ENCODE measurements around the gene MRGPRD.

DNA sequence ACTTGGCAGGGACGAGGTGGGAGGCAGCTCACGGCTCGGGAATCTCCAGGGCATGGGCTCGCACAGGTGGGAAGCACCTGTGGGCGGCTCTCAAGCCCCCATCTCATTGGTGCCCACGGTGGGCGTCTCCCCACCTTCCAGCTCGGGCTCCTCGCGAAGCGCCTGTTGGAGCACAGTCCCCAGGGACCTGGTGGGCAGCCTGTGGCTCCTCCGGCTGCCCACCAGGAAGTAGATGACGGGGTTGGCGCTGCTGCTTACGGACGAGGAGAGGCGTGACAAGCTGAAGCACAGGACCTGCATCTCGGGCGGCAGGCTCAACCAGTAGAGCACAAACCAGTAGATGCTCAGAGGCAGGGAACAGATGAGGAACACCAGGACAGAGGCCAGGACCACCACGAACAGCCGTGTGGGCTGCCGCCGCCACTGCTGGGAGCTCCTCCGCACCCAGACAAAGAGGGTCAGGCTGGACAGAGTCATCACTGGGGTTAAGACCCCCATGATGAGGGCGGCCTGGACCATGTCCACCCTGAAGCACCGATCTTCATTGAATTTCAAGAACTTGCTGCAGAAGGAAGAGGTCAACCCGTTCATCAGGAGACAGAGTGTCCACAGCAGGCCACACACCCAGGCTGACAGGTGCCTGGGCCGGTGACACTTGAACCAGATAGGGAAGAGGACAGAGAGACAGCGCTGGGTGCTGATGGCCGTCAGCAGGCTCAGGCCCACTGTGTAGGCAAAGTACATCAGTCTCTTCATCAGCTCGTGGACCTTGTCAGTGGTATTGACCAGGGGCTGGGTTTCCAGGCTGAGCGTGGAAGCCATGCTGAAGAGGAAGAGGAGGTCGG, 633 bp downstream of the MRGPRD start:
- TF ChIP-seq, protein P1, sequence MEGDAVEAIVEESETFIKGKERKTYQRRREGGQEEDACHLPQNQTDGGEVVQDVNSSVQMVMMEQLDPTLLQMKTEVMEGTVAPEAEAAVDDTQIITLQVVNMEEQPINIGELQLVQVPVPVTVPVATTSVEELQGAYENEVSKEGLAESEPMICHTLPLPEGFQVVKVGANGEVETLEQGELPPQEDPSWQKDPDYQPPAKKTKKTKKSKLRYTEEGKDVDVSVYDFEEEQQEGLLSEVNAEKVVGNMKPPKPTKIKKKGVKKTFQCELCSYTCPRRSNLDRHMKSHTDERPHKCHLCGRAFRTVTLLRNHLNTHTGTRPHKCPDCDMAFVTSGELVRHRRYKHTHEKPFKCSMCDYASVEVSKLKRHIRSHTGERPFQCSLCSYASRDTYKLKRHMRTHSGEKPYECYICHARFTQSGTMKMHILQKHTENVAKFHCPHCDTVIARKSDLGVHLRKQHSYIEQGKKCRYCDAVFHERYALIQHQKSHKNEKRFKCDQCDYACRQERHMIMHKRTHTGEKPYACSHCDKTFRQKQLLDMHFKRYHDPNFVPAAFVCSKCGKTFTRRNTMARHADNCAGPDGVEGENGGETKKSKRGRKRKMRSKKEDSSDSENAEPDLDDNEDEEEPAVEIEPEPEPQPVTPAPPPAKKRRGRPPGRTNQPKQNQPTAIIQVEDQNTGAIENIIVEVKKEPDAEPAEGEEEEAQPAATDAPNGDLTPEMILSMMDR (IDR thresholded peaks at IDR 0.05; ENCODE audit: low read depth, low read length): no peak
- TF ChIP-seq, protein P2, sequence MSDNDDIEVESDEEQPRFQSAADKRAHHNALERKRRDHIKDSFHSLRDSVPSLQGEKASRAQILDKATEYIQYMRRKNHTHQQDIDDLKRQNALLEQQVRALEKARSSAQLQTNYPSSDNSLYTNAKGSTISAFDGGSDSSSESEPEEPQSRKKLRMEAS (IDR thresholded peaks at IDR 0.05; ENCODE audit: low read depth, low read length): no peak
- TF ChIP-seq POLR2A (IDR thresholded peaks at IDR 0.05; ENCODE audit: extremely low read depth, insufficient read length) (no peak), MYC (IDR thresholded peaks at IDR 0.05; ENCODE audit: low read depth, low read length) (no peak)
